NCI-H2196 (cell line): ENCODE results near the gene DOCK2.
"Not testable (repeated sequence)": the region's sequence is repeated elsewhere in the genome, so short reads cannot be mapped to it uniquely, and the experiment has no call there.

Experiments
- DNase-seq: peaks from one replicate; lab custom pipeline; 2025; ENCODE audit not compliant: unreplicated experiment; lab: John Stamatoyannopoulos, UW

Gene DOCK2

DNA sequence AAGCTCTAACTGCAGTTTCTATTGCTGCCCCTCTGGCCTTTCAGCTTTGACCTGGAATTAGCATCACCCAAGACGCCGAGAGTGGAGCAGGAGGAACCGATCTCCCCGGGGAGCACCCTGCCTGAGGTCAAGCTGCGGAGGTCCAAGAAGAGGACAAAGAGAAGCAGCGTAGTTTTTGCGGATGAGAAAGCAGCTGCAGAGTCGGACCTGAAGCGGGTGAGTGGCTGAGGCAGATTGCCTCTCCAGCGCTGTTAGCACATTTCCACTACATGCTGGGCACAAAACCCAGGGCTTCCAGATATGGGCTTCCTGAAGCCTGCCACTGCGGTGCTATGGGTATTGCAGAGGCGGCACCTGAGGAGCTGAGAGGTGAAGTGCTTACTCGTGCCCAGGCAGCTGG lies 441.9 kb downstream of the DOCK2 start:
- DNase-seq: no peak

DNA sequence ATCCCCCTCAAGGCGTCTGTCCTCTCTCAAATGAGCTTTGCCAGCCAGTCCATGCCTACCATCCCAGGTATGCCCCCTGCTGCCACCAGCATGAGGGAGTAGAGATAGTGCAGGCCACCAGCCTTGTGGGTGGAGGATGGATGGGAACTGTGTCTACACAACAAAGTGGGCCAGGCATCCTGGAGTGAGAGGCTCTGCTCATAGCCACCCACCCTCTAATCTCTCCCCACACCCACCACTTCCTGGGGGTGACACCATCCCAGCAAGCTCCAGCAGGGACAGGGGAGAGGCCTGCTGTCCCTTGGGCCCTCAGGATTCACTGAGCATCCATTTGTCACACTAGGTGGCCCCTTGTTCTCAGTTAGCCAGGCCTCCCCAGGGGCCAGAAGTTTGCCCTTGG lies 443.1 kb downstream of the DOCK2 start:
- DNase-seq: no peak

DNA sequence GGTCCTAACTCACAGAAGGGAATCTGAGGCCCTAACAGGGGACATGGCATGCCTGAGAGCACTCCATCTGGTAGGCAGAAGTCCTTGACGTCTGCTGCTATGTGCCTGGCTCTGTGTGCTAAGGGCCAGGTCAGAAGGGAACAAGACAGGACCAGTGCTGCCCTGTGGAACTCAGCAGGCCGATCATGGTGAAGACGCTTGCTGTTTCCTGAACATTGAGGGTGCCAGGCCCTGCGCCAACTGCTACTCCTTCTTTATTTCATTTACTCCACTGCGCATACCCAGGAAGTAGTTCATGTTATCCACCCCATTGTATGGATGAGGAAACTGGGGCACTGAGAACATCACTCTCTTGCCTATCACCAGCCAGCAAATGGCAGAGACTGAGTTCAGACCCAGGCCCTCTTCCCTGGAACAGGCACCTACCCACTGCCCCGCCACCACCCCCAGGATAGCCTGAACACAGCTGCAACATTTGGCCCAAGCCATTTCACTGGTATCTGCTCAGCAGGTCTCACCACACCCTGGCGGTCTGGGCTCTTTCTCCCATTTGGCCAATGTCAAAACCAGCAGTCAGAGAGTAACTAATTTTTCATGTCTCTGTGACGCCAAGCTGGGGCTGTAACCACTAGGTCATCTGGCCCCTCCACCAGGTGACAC lies 443.8 kb downstream of the DOCK2 start:
- DNase-seq: no peak

GRCh38 chr5:170081616-170082015 lies 444.5 kb downstream of the DOCK2 start:
- no peak for DNase-seq

GRCh38 chr5:170082701-170083100 lies 445.6 kb downstream of the DOCK2 start:
- no peak for DNase-seq

DNA sequence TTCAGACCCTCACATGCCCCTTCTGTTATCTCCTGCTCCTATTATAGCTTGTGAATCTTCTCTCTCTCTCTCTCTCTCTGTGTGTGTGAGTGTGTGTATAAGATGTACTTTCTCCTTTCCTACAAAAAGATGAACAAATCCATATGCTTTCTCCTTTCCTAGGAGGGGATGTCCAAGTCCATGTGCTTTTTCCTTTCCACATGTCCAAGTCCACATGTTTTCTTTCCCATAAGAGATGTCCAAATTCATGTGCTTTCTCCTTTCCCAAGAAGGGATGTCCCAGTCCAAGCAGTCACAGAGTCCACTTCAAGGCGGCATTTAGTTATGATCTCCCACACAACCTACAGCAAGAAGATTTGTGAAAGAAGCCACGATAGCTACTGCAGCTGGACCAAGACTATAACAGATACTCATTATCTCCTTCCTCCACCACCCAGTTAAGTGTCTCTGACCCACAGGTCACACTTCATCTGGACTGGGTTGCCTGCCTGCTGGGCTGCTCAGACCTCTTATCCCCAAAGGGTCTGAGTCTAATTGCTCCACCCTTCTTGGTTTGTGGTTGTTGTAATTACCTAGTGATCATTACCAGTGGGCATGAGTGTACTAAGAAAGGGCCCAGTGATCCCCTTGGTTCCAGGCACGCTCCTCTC lies 450.2 kb downstream of the DOCK2 start:
- DNase-seq: no peak

GRCh38 chr5:170092455-170093101 lies 455.5 kb downstream of the DOCK2 start:
- no peak for DNase-seq

GRCh38 chr5:170094329-170094728 lies 457.3 kb downstream of the DOCK2 start:
- DNase-seq: not testable (repeated sequence)

GRCh38 chr5:170095646-170096045 lies 458.6 kb downstream of the DOCK2 start:
- no peak for DNase-seq

DNA sequence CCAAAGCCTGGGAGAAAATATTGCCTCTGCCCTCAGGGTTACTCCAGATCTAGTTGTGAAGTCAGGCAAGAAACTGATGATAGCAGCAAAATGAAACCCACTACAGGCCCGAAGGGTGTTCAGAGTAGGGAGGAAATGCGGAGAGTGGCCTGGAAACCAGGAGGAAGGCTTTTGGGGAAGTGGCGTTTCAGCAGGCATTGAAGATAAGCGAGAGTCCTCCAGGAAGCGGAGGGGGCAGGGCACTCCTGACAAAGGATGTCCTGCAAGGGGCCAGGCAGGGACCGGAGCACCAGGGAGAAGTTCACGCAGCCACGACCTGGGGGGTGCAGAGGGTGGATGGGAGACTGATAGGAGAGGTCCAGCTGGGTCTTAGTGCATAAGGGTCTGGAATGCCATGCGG lies 460.9 kb downstream of the DOCK2 start:
- DNase-seq: no peak

DNA sequence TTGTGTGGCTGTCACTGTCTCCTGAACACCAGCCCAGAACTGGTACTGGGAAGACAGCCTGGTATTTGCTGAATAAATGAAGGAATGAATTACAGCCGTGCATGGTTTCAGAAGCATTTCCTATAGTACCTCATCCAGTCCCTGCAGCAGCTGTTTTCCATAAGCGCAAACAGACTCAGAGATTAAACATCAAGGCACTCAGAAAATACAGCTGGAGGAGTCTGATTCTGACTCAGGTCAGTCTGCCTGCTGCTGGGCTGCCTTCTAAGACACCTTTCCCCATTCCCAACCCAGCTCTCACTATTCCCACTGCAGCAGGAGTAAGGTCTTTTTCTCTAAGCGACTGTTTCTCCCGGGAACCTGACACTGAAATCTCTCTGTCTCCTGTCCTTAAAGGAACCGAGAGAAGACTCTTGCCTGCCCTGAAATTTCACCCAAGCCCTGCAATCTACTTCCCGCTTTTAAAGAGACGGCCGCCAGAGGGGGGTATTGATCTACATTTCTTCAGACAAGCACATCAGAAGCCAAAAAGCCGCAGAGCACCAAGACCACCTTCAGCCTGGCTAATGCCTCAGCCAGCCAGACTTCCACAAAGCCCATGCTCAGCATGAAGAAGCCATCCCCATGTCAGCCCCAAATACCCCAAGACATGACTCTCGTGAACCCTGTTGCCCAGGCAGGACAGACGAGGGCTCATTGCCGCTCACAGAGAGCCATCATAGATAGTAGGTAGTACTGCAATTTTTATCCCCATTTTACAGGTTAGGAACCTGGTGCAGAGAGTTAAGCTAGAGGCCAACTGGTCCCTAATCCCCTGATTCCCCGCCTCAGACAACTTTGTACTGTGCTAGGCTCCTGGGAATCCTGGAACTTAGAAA lies 463.2 kb downstream of the DOCK2 start:
- peak; percentile 55 for DNase-seq

DNA sequence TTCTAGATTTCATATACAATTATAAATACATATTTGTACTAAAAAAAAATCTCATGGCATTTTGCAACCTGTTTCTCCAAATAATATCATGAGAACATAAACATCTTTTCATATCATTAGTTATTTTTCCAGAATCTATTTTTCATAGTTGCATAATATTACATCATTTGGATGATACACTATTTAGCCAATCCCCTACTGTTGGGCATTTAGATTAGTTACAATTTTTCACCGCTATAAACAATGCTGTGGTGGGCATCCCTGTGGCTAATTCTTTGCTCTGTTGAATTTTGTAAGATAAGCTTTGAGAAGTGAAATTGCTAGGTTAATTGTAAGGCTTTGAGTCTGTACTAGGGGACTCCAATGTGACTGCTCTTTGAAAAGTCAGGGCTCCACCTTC lies 466.4 kb downstream of the DOCK2 start:
- no peak for DNase-seq

DNA sequence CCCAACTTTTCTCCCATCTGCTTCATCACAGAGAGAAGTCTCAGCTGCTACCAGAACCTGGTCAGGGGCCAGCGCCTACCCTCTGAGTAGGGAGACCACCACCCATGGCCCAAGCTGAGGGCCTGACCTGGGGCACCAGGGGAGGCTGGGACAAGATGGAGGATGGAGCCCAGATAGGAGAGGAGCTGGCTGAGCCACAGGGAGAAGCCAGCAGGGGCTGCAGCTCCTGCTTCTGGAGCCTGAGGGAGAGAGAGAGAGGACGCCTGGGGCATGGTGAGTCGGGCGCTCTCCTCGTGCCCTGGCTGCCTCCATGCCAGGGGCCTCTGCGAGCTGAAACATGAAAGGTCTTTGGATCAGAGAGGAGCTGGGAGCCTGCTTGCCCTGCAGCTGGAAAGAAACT lies 467.2 kb downstream of the DOCK2 start:
- DNase-seq: no peak

GRCh38 chr5:170104710-170105109 lies 467.6 kb downstream of the DOCK2 start:
- DNase-seq: no peak

DNA sequence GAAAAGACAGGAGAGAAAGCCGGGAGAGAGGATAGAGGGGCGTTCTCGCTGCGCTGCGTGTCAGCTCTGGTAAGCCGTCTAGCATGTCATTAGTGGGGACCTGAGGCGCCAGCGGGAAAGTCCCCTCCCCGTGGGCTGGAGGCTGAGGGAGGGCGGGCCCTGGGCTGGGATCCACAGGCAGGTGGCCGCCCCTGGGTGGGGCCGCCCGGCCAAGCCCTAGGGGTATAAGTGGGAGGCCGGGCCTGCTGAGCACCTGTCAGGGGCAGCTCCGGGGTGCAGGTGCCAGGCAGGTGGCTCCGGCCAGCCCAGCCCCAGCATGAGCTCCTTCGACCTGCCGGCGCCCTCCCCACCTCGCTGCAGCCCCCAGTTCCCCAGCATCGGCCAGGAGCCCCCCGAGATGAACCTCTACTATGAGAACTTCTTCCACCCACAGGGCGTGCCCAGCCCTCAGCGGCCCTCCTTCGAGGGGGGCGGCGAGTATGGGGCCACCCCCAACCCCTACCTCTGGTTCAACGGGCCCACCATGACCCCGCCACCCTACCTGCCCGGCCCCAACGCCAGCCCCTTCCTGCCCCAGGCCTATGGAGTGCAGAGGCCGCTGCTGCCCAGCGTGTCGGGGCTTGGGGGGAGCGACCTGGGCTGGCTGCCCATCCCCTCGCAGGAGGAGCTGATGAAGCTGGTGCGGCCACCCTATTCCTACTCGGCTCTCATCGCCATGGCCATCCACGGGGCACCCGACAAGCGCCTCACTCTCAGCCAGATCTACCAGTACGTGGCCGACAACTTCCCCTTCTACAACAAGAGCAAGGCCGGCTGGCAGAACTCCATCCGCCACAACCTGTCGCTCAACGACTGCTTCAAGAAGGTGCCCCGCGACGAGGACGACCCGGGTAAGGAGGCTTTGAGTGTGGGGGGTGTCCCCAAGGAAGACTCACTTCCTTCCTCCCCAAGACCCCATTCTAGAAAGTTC lies 468.9 kb downstream of the DOCK2 start, which contains the start of gene FOXI1:
Gene FOXI1 (plus strand): TSS at position 256 of the 970 bp plus-strand sequence. CDS start 61 bp downstream, at position 317.
- no peak for DNase-seq

DNA sequence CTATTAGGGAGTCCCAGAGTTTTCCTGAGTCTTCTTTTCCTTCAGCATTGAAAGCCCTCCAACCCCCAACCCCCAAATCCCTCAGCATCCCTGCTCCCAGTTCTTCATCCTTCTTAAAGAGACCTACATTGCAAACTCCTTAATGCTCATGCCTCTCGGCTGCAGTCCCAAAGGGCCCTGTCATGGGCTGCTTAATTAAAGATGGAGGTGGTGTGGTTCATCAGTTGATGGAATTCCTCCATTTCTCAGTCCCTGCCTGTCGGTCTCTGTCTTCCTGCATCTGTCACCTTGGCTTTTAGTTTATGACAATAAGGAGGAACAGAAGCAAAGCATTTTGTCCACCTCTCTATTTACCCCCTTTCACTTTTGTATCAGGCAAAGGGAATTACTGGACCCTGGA lies 470.6 kb downstream of the DOCK2 start:
- no peak for DNase-seq

- no peak for DNase-seq
These were observed 471.3 kb downstream of the DOCK2 start for GRCh38 chr5:170108266-170108785.

- DNase-seq: no peak
These were observed 472.3 kb downstream of the DOCK2 start for GRCh38 chr5:170109059-170110031.
